ENCODE data around the gene MARK2. TPM values are rescaled to one million over a fixed set of nuclear protein-coding genes. Genes with fewer than 3 reads are reported as not detected.
A peak's percentile ranks its signal among the peaks of the same experiment; 100 is the strongest.
"Not testable (repeated sequence)": the region's sequence is repeated elsewhere in the genome, so short reads cannot be mapped to it uniquely, and the experiment has no call there.

MARK2 gene
- total RNA-seq, 4 donors from 2014 or later: 78.3 to 87.2 (median 81.2) TPM

DNA sequence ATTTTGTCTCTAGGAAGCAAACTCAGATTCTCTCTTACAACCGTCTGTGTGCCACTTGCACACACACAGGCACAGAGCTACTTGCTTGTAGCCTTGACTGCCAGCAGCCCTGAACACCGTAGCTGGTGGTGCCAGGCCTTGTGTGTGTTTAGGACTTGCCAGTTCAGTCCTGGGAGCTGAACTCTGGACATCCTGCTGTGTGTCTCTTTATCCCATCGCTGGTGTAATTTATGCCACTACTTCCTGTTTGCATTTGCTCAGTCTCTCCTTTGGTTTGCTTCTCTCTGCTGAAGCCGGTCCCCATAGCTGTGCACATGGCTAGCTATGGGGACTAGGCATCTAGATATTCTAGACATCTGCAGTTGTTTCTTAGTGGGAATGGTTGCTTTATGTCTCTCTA, 24.0 kb downstream of the MARK2 start:
- 42 to 52% methylated on average over 4 of the region's 4 CpGs for WGBS, 2 donors
- no peak for DNase-seq (ENCODE audit: low spot score in 2 of 2)
- TF ChIP-seq POLR2A (IDR thresholded peaks at IDR 0.05): no peak
- TF ChIP-seq, protein P1, sequence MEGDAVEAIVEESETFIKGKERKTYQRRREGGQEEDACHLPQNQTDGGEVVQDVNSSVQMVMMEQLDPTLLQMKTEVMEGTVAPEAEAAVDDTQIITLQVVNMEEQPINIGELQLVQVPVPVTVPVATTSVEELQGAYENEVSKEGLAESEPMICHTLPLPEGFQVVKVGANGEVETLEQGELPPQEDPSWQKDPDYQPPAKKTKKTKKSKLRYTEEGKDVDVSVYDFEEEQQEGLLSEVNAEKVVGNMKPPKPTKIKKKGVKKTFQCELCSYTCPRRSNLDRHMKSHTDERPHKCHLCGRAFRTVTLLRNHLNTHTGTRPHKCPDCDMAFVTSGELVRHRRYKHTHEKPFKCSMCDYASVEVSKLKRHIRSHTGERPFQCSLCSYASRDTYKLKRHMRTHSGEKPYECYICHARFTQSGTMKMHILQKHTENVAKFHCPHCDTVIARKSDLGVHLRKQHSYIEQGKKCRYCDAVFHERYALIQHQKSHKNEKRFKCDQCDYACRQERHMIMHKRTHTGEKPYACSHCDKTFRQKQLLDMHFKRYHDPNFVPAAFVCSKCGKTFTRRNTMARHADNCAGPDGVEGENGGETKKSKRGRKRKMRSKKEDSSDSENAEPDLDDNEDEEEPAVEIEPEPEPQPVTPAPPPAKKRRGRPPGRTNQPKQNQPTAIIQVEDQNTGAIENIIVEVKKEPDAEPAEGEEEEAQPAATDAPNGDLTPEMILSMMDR (IDR thresholded peaks at IDR 0.05): no peak
- H3K4me3 ChIP-seq (ENCODE audit: low read depth, poor library complexity, severe bottlenecking): no peak overlapping the region
- intact Hi-C loops (cut with DNase I; ENCODE audit: low total_unique reads): no loop called here

DNA sequence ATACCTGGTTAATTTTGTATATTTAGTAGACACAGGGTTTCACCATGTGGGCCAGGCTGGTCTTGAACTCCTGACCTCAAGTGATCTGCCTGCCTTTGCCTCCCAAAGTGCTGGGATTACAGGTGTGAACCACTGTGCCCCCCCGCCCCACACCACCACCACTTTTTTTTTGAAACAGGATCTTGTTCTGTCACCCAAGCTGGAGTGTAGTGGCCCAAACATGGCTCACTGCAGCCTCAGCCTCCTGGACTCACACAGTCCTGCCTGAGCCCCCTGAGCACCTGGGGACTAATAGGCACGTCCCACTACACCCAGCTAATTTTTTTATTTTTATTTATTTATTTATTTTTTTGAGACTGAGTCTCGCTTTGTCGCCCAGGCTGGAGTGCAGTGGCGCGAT, 24.7 kb downstream of the MARK2 start:
- H3K4me3 ChIP-seq (ENCODE audit: low read depth, poor library complexity, severe bottlenecking); intact Hi-C loops (cut with DNase I; ENCODE audit: low total_unique reads); DNase-seq (ENCODE audit: low spot score in 2 of 2): not testable (repeated sequence)
- WGBS, 2 donors: 97% methylated on average over 6 of the region's 6 CpGs

GRCh38 chr11:63866211-63866610, 27.3 kb downstream of the MARK2 start:
- peak; percentile 69 to 91 for DNase-seq (ENCODE audit: low spot score in 2 of 2)
- intact Hi-C loops (cut with DNase I; ENCODE audit: low total_unique reads): no loop called here
- TF ChIP-seq, protein P1 (IDR thresholded peaks at IDR 0.05): no peak
- no peak for TF ChIP-seq POLR2A (IDR thresholded peaks at IDR 0.05)
- WGBS, 2 donors: 35 to 52% methylated on average over 4 of the region's 4 CpGs
- H3K4me3 ChIP-seq (ENCODE audit: low read depth, poor library complexity, severe bottlenecking): no peak overlapping the region

DNA sequence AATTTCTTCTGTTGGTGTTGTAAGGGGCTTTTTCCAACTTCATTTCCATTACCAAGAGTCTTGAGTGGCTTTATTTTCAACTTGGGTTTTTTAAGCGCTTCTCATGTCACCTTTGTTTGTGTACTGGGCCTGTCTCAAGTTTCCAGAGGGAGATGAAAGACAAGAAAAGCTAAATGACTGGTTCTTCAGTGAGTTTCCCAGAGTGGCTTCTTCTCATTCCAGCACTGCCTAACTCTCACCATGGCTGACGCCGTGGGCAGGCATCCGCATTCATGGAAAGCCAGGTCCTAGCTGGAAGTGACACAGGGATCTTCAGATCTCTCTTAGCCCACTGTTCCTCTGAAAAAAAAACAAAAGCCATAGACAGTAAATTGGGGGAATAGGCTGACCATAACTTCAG, 28.6 kb downstream of the MARK2 start:
- 84 to 93% methylated on average over 4 of the region's 4 CpGs for WGBS, 2 donors
- intact Hi-C loops (cut with DNase I; ENCODE audit: low total_unique reads): no loop called here
- no peak for DNase-seq (ENCODE audit: low spot score in 2 of 2)
- H3K4me3 ChIP-seq (ENCODE audit: low read depth, poor library complexity, severe bottlenecking): no peak overlapping the region
- TF ChIP-seq, protein P1 (IDR thresholded peaks at IDR 0.05): no peak
- TF ChIP-seq POLR2A (IDR thresholded peaks at IDR 0.05): no peak

DNA sequence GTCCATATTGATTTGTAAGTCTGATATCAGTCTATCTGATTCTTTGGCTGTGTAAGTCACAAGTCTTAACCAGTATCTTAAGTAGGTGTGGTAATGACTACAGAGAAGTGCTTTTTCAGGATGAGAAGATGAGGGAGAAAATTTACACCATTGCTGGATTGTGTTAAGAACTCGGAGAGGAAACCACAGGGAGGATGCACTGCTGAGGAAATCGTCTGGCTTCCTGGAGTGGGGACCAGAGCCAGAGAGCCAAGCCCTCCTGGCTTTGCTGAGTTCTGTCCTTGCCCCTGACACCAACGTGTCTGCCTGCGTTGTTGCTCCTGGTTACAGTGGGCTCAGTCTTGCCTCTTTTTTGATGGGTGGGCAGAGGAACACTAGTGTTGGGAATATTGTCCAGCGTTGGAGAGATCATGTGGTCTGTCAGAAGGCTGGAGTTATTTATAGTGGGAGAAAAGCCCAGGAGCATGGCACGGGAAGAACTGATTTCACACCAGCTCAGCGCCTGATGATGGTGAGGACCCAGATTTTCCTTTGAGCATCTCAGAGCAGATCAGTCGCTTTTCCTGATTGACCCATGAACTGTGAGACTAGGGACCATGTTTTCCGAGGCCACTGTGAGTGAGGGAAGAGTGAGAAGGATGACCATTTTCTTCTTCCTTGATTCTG, 29.6 kb downstream of the MARK2 start:
- H3K4me3 ChIP-seq (ENCODE audit: low read depth, poor library complexity, severe bottlenecking): no peak overlapping the region
- intact Hi-C loops (cut with DNase I; ENCODE audit: low total_unique reads): no loop called here
- DNase-seq (ENCODE audit: low spot score in 2 of 2): no peak
- TF ChIP-seq, protein P1 (IDR thresholded peaks at IDR 0.05): no peak
- no peak for TF ChIP-seq POLR2A (IDR thresholded peaks at IDR 0.05)
- 23 to 26% methylated on average over 9 of the region's 9 CpGs for WGBS, 2 donors

DNA sequence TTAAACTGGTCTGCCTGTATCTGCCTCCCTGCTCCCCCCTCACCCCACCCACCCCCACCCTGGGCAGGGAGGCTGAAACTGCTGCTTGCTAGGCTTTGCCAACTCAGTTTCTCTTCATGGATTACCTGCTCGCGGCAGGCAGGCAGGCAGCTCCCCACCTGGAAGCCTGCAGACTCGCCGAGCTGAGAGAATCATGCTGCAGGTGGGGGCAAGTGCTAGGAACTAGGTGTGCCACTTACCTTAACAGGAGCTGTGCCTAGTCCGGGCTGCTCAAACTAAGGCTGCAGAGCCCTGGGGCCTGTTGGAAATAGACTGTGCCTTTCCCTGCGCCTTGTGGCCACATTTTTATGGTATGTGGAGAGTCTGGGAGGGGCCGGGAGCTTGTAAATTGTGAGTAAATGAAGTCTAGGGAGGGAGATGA, 30.3 kb downstream of the MARK2 start:
- DNase-seq (ENCODE audit: low spot score in 2 of 2): peak in 1 of 2 donors; percentile 48
- WGBS, 2 donors: 36 to 37% methylated on average over 7 of the region's 7 CpGs
- no peak for TF ChIP-seq POLR2A (IDR thresholded peaks at IDR 0.05)
- TF ChIP-seq, protein P1 (IDR thresholded peaks at IDR 0.05): no peak
- no peak overlapping the region for H3K4me3 ChIP-seq (ENCODE audit: low read depth, poor library complexity, severe bottlenecking)
- intact Hi-C loops (cut with DNase I; ENCODE audit: low total_unique reads): no loop called here
